A673 (cell line): ENCODE measurements around the gene PPP1R3F.

Experiments
- CTCF ChIP-seq: fragments of 300-800, 200-600 bp; sonication (generic); conservative IDR thresholded peaks from 2 replicates; pipeline ENCODE4 v1.5.1; 2017; ENCODE audit warnings: low read depth, mild to moderate bottlenecking, antibody characterized with exemption, low read length, moderate library complexity, mixed read lengths
- EZH2 ChIP-seq: fragments of 200-600 bp; sonication (generic); IDR thresholded peaks from 2 replicates; pipeline ENCODE4 v1.6.1; 2017; ENCODE audit warnings: borderline replicate concordance, low read depth, mild to moderate bottlenecking, mixed read lengths, antibody characterized with exemption, low read length; ENCODE audit not compliant: poor library complexity, severe bottlenecking

- TF ChIP-seq CTCF: no peak
- TF ChIP-seq EZH2: no peak
Measured at GRCh38 chrX:49256268-49256995, 13.2 kb upstream of the PPP1R3F start.
